ENCODE data around the gene CACNA1C.

The CACNA1C gene

GRCh38 chr12:2539938-2540337, 487.2 kb downstream of the CACNA1C start:
- no peak overlapping the region for H3K27ac ChIP-seq
- TF ChIP-seq CTCF (conservative IDR thresholded peaks at IDR 0.05) (no peak), ZFX (IDR thresholded peaks at IDR 0.05) (no peak)

GRCh38 chr12:2540535-2540941, 487.8 kb downstream of the CACNA1C start:
- no peak overlapping the region for H3K27ac ChIP-seq
- TF ChIP-seq CTCF (conservative IDR thresholded peaks at IDR 0.05) = no peak

GRCh38 chr12:2541631-2542204, 488.9 kb downstream of the CACNA1C start:
- no peak for TF ChIP-seq CTCF (conservative IDR thresholded peaks at IDR 0.05)
- no peak for TF ChIP-seq ZFX (IDR thresholded peaks at IDR 0.05)
- no peak overlapping the region for H3K27ac ChIP-seq

- no peak overlapping the region for H3K27ac ChIP-seq
- TF ChIP-seq CTCF (conservative IDR thresholded peaks at IDR 0.05) (no peak), ZFX (IDR thresholded peaks at IDR 0.05) (no peak)
Measured at GRCh38 chr12:2543801-2544200, 491.0 kb downstream of the CACNA1C start.

- TF ChIP-seq CTCF (conservative IDR thresholded peaks at IDR 0.05) = no peak
- no peak for TF ChIP-seq ZFX (IDR thresholded peaks at IDR 0.05)
- no peak overlapping the region for H3K27ac ChIP-seq
Measured at GRCh38 chr12:2544230-2544629, 491.4 kb downstream of the CACNA1C start.

GRCh38 chr12:2547273-2548044, 494.7 kb downstream of the CACNA1C start:
- TF ChIP-seq ZFX (IDR thresholded peaks at IDR 0.05) (no peak), CTCF (conservative IDR thresholded peaks at IDR 0.05) (no peak)
- no peak overlapping the region for H3K27ac ChIP-seq

GRCh38 chr12:2548081-2548480, 495.3 kb downstream of the CACNA1C start:
- no peak overlapping the region for H3K27ac ChIP-seq
- TF ChIP-seq CTCF (conservative IDR thresholded peaks at IDR 0.05) (no peak), ZFX (IDR thresholded peaks at IDR 0.05) (no peak)

Data from C4-2B (cell line).